Activated CD4-positive, alpha-beta T cell treated with anti-CD3 and anti-CD28 coated beads for 36 hours (primary cell): ENCODE data around the gene BYSL. TPM values are rescaled to one million over a fixed set of nuclear protein-coding genes. Genes with fewer than 3 reads are reported as not detected.
A peak's percentile ranks its signal among the peaks of the same experiment; 100 is the strongest.

Experiments
- ATAC-seq: fragments of 200-7000 bp; cut with Tn5 transposase; one replicate; pipeline ENCODE4 v1.10.0; 2021; ENCODE audit warnings: mild to moderate bottlenecking, moderate library complexity
- CTCF ChIA-PET: fragments of 350-600 bp; sonication (Branson Sonifier 250); formaldehyde crosslinking; loops from one replicate; lab custom pipeline; 2021; ENCODE audit warnings: antibody characterized with exemption; lab: Charles Lee
- POLR2A ChIA-PET: fragments of 350-600 bp; sonication (Branson Sonifier 250); formaldehyde crosslinking; loops from one replicate; lab custom pipeline; 2021; ENCODE audit warnings: antibody characterized with exemption, inconsistent platforms; lab: Charles Lee
- DNase-seq: peaks from one replicate; pipeline ENCODE4 v3.0.0-alpha.2; 2020
- H3K27ac Mint-ChIP-seq: one replicate; pipeline ENCODE4 v1.8.0; 2021; ENCODE audit warnings: mixed read lengths
- H3K27me3 Mint-ChIP-seq: one replicate; pipeline ENCODE4 v1.8.0; 2021; ENCODE audit warnings: mixed read lengths
- H3K36me3 Mint-ChIP-seq: one replicate; pipeline ENCODE4 v1.8.0; 2021; ENCODE audit warnings: low read depth, mixed read lengths
- H3K4me1 Mint-ChIP-seq: one replicate; pipeline ENCODE4 v1.8.0; 2021; ENCODE audit warnings: mixed read lengths
- H3K4me3 Mint-ChIP-seq: one replicate; pipeline ENCODE4 v1.8.0; 2021; ENCODE audit warnings: mild to moderate bottlenecking, moderate library complexity, mixed read lengths
- H3K9me3 Mint-ChIP-seq: one replicate; pipeline ENCODE4 v1.8.0; 2021; ENCODE audit warnings: low read depth, mixed read lengths
- intact Hi-C, 2 experiments: fragments of 100-400 bp; cut with DNase I in 1 of 2; cut with micrococcal nuclease in 1 of 2; formaldehyde crosslinking; loops; one replicate each; pipeline versions ENCODE4 v1.14.2 to v1.15.1; 2022 to 2024; cut with DNase I, micrococcal nuclease
- total RNA-seq, 2 experiments: library from RNA; stranded (reverse); gene quantifications; one replicate each; pipeline ENCODE4 v1.2.3, GENCODE V29; 2021

The BYSL gene
- total RNA-seq, 2 experiments from 2014 or later, result 51.6 to 56.0 TPM

DNA sequence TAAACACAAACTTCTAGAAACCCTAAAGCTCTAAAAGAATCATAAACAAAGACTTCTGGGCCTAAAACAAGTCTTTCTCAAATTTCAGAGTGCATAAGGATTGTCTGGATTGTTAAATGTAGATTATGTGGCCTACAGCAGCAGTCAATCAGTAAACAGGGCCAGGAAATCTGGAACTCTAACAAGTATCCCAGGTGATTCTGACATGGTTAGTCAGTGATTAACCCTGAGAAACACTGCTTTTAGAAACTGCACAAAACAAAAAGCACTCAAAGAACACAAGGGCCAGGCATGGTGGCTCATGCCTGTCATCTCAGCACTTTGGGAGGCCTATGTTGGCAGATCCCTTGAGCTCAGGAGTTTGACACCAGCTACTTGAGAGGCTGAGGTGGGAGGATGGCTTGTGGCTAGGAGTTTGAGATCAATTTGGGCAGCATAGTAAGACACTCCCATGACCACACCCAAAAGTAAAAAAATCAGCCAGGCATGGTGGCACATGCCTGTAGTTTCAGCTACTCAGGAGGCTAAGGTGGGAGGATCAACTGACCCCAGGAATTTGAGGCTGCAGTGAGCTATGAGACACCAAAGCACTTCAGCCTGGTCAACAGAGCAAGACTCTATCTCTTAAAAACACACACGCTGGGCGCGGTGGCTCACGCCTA, 6.3 kb upstream of the BYSL start:
- peaks cover 17% of the 10 kb centered on the region for H3K4me1 Mint-ChIP-seq
- H3K4me3 Mint-ChIP-seq, result no peak overlapping the region
- intact Hi-C loops, result no loop called here
- H3K27ac Mint-ChIP-seq, result no peak overlapping the region
- DNase-seq (no peak), ATAC-seq (no peak)
- CTCF ChIA-PET, result interaction anchor here (0.6 to 0.9 kb wide), 3 partner anchors 49 to 129 kb away, joined by 3 to 4 read pairs (median 3); no protein-coding TSS in a partner anchor
- H3K9me3 Mint-ChIP-seq, result no peaks in the 10 kb centered on the region
- peaks cover 19% of the 10 kb centered on the region for H3K36me3 Mint-ChIP-seq
- POLR2A ChIA-PET, result no interaction called here
- H3K27me3 Mint-ChIP-seq, result no peaks in the 10 kb centered on the region

DNA sequence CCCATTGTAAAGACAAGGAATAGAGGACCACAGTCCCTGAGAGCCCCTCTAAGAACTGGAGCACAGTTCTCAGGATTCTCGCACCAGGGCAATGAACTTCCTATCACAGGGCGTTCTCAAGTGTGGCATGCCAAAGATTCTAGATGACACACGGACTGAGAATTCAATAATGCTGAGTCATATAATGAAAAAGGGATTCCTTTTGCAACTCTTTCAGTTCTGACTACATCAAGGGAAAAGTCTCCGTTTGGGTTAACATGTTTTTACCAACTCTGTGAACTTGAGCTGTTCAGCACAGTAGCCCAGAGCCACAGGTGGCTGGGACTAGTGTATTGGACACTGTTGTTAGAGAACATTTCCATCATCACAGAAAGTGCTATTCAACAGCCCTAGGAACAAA, 3.8 kb upstream of the BYSL start:
- CTCF ChIA-PET, result interaction anchor here (0.6 to 1.1 kb wide), 2 partner anchors 22 to 187 kb away, joined by 3 to 5 read pairs; partner anchors contain the start of gene USP49
- H3K27me3 Mint-ChIP-seq, result no peaks in the 10 kb centered on the region
- peak; percentile 37 for ATAC-seq
- intact Hi-C loops, result no loop called here
- DNase-seq, result peak; percentile 34
- POLR2A ChIA-PET, result interaction anchor here (0.6 kb wide), 1 partner anchor 142 kb away, joined by 6 read pairs; no protein-coding TSS in a partner anchor
- H3K9me3 Mint-ChIP-seq, result no peaks in the 10 kb centered on the region
- H3K4me1 Mint-ChIP-seq, result peaks cover 26% of the 10 kb centered on the region
- peaks cover 22% of the 10 kb centered on the region for H3K36me3 Mint-ChIP-seq
- no peak overlapping the region for H3K4me3 Mint-ChIP-seq
- peak overlapping the region; percentile 45 for H3K27ac Mint-ChIP-seq

DNA sequence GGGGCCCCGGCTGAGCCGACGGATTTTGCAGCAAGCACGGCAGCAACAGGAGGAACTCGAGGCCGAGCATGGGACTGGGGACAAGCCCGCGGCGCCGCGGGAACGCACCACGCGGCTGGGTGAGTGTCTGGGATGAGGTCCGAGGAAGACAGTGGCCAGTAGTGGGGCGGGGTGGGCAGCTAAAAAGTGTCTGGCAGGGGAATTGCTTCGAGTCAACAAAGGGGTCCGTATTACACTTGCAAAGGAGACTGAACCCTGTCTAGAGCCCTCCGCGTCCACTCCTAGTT, 356 bp downstream of the BYSL start:
- POLR2A ChIA-PET, result interaction anchor here (1.0 to 1.4 kb wide), 6 partner anchors 20 to 134 kb away, joined by 3 to 15 read pairs (median 4); partner anchors contain the start of genes CCND3, TAF8 and TOMM6
- Mint-ChIP-seq H3K4me3 (peak overlapping the region; percentile 99), H3K4me1 (peaks cover 50% of the 10 kb centered on the region), H3K27ac (peak overlapping the region; percentile 98), H3K36me3 (peaks cover 33% of the 10 kb centered on the region), H3K27me3 (no peaks in the 10 kb centered on the region), H3K9me3 (no peaks in the 10 kb centered on the region)
- DNase-seq (no peak), ATAC-seq (peak; percentile 8)
- CTCF ChIA-PET, result interaction anchor here (0.7 to 11.5 kb wide), 17 partner anchors 9 to 184 kb away, joined by 3 to 189 read pairs (median 6); partner anchors contain the start of genes CCND3, TAF8, TOMM6 and USP49
- intact Hi-C loops, result loop anchor here (1.0 to 5.0 kb wide), 16 partner anchors 15 to 1008 kb away; partner anchors contain the start of genes MRPS10 (in 2 of the 2), TOMM6 (in 2 of the 2), USP49 (in 2 of the 2) and CCND3 (in 1 of the 2)

DNA sequence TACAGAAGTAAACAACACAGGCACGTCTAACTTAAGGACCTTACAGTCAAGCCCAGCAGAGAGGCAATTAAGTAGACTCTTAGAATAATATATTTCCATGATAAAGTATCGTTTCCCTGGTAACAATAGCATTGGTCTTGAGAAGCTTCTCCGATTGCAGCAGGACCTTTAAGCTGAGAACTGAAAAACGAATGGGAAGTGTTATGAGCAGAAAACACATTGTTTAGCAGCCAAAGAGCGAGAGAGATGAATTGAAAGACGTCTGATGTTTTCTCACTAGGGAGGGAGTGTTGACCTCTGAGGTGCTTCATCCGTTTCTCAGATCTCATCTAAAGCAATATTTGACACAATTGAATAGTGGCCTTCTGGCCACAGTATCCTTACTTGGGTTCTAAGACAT, 855 bp downstream of the BYSL start:
- ATAC-seq (no peak), DNase-seq (no peak)
- ChIA-PET CTCF (interaction anchor here (0.7 to 11.5 kb wide), 14 partner anchors 8 to 184 kb away, joined by 3 to 189 read pairs (median 6); partner anchors contain the start of genes CCND3, TAF8, TOMM6 and USP49), POLR2A (interaction anchor here (0.6 to 1.4 kb wide), 3 partner anchors 57 to 119 kb away, joined by 3 to 4 read pairs (median 4); no protein-coding TSS in a partner anchor)
- no peaks in the 10 kb centered on the region for H3K27me3 Mint-ChIP-seq
- peaks cover 33% of the 10 kb centered on the region for H3K36me3 Mint-ChIP-seq
- H3K9me3 Mint-ChIP-seq, result no peaks in the 10 kb centered on the region
- intact Hi-C loops, result loop anchor here (5.0 kb wide), 1 partner anchor 75 kb away; no protein-coding TSS in a partner anchor
- H3K4me1 Mint-ChIP-seq, result peaks cover 52% of the 10 kb centered on the region
- peak overlapping the region; percentile 99 for H3K4me3 Mint-ChIP-seq
- H3K27ac Mint-ChIP-seq, result peak overlapping the region; percentile 98

DNA sequence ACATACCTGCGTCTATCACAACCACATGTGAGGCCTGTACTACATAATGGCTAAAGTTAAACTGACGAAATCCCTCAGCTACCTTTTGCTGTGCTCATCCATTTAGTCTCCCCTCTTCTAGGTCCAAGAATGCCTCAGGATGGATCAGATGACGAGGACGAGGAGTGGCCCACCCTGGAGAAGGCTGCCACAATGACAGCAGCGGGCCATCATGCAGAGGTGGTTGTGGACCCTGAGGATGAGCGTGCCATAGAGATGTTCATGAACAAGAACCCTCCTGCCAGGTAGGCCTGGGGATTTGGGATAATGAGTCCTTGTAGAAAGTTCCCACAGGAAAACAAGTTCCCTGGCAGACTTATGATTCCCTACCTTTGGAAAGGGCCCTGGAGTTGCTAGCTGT, 6.0 kb downstream of the BYSL start:
- Mint-ChIP-seq H3K27ac (peak overlapping the region; percentile 43), H3K36me3 (peaks cover 58% of the 10 kb centered on the region), H3K27me3 (no peaks in the 10 kb centered on the region), H3K4me3 (no peak overlapping the region), H3K4me1 (peaks cover 39% of the 10 kb centered on the region), H3K9me3 (no peaks in the 10 kb centered on the region)
- ChIA-PET CTCF (interaction anchor here (0.6 to 11.5 kb wide), 5 partner anchors 9 to 135 kb away, joined by 3 to 189 read pairs (median 5); partner anchors contain the start of gene TAF8), POLR2A (no interaction called here)
- ATAC-seq (no peak), DNase-seq (no peak)
- intact Hi-C loops, result no loop called here

DNA sequence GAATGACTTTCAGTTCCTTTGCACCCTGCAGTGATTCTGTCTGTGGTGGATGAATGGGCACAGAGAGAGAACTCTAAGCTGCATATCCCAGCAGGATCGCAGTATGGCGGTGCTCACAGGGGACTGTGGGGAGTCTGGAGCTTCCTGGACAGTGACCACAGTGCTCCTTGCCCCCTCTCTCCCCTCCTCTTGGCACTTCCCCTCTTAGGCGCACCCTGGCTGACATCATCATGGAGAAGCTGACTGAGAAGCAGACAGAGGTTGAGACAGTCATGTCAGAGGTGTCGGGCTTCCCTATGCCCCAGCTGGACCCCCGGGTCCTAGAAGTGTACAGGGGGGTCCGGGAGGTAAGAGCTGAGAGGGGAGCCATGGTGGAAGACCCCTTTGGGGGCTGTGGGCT, 8.6 kb downstream of the BYSL start:
- intact Hi-C loops, result no loop called here
- peaks cover 54% of the 10 kb centered on the region for H3K36me3 Mint-ChIP-seq
- no peak overlapping the region for H3K27ac Mint-ChIP-seq
- ATAC-seq (no peak), DNase-seq (no peak)
- CTCF ChIA-PET, result interaction anchor here (0.6 to 11.5 kb wide), 3 partner anchors 8 to 115 kb away, joined by 3 to 189 read pairs (median 8); partner anchors contain the start of genes BYSL, MED20 and TAF8
- no peak overlapping the region for H3K4me3 Mint-ChIP-seq
- H3K27me3 Mint-ChIP-seq, result no peaks in the 10 kb centered on the region
- H3K9me3 Mint-ChIP-seq, result no peaks in the 10 kb centered on the region
- POLR2A ChIA-PET, result interaction anchor here (0.6 to 1.0 kb wide), 2 partner anchors 9 to 115 kb away, joined by 3 read pairs; no protein-coding TSS in a partner anchor
- peaks cover 23% of the 10 kb centered on the region for H3K4me1 Mint-ChIP-seq

DNA sequence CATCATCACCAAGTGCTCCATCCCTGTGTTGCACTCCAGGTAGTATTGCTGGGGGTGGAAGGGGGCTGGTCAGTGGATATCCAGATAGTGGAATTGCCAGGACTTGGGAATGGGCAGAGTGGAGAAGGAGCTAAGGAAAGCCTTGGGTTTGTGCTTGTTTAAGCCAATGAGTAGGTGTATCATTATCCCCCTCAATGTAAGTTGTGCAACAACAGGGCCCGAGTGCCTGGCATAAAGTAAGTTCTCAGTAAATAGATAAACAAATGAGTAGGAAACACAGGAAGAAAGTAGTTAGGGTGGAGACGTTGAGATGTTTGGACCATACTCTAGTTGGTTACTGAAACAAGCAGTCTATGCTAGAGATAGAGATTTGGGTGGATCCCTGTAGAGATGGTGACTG, 10.5 kb downstream of the BYSL start:
- DNase-seq (no peak), ATAC-seq (no peak)
- Mint-ChIP-seq H3K4me3 (no peak overlapping the region), H3K4me1 (peaks cover 36% of the 10 kb centered on the region), H3K27ac (peak overlapping the region; percentile 56), H3K9me3 (no peaks in the 10 kb centered on the region), H3K27me3 (no peaks in the 10 kb centered on the region), H3K36me3 (peaks cover 60% of the 10 kb centered on the region)
- ChIA-PET CTCF (interaction anchor here (14.0 kb wide), 1 partner anchor 114 kb away, joined by 355 read pairs; the partner anchor contains the start of gene TAF8), POLR2A (no interaction called here)
- intact Hi-C loops, result no loop called here

DNA sequence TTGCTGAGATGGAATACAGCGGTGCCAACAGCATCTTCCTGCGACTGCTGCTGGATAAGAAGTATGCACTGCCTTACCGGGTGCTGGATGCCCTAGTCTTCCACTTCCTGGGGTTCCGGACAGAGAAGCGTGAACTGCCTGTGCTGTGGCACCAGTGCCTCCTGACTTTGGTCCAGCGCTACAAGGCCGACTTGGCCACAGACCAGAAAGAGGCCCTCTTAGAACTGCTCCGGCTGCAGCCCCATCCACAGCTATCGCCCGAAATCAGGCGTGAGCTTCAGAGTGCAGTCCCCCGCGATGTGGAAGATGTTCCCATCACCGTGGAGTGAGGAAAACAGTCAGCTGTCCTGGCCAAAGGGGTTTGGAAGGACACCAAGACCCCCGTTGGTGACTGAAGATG, 11.1 kb downstream of the BYSL start:
- Mint-ChIP-seq H3K36me3 (peaks cover 61% of the 10 kb centered on the region), H3K4me1 (peaks cover 37% of the 10 kb centered on the region), H3K4me3 (no peak overlapping the region), H3K27ac (peak overlapping the region; percentile 56), H3K9me3 (no peaks in the 10 kb centered on the region), H3K27me3 (no peaks in the 10 kb centered on the region)
- intact Hi-C loops, result no loop called here
- CTCF ChIA-PET, result interaction anchor here (0.8 to 14.0 kb wide), 3 partner anchors 11 to 113 kb away, joined by 3 to 355 read pairs (median 66); partner anchors contain the start of genes BYSL, MED20 and TAF8
- no peak for DNase-seq
- no peak for ATAC-seq
- POLR2A ChIA-PET, result interaction anchor here (0.6 kb wide), 1 partner anchor 108 kb away, joined by 4 read pairs; no protein-coding TSS in a partner anchor

DNA sequence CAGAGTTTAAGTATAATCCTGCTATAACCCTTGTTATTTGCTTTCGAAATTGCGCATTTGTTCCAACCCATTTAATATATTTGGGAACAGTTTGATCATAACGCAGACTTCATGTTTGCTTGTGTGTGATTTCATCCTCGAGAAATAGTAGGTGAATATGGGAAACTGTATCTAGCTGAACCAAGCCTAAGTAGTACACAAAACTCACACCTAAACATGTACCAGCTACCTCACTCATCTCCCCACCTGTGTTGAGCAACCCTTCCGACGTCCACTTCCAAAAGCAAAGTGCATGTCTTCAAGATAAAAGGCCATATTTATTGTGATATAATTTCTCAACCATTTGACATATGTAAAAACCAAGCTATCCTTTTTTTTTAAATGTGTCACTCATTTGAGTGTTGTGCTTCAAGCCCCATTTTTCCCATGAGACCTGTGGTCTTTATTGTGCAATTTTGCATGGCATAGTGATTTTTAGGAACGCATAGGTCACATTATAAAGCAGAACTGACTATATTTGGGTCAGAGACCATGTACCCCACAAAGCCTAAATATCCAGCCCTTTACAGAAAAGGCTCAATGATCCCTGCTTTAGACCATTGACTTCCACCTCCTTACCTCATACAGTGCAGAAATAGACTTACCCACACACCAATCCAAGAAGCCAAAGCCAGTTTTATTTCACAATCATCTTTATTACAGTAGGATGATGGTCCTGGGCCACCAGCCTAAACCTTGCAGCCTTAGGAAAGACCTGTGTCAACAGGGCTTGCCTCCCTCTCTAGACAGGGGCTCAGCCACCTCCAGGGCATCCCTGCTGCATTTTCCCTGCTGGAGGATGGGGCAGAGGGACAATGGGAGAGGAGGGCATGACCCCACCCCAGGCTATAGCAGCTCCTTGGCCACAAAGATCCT, 13.2 kb downstream of the BYSL start:
- Mint-ChIP-seq H3K27ac (peak overlapping the region; percentile 55), H3K4me1 (peaks cover 52% of the 10 kb centered on the region), H3K4me3 (no peak overlapping the region), H3K9me3 (no peaks in the 10 kb centered on the region), H3K36me3 (peaks cover 69% of the 10 kb centered on the region), H3K27me3 (no peaks in the 10 kb centered on the region)
- no peak for DNase-seq
- CTCF ChIA-PET, result interaction anchor here (1.0 to 14.0 kb wide), 8 partner anchors 10 to 200 kb away, joined by 3 to 355 read pairs (median 4); partner anchors contain the start of genes BYSL, MED20, TAF8 and TOMM6
- no peak for ATAC-seq
- intact Hi-C loops, result loop anchor here (5.0 kb wide), 2 partner anchors 87 to 152 kb away; partner anchors contain the start of gene PRICKLE4 (in 1 of the 2)
- POLR2A ChIA-PET, result interaction anchor here (0.7 kb wide), 1 partner anchor 107 kb away, joined by 3 read pairs; no protein-coding TSS in a partner anchor

DNA sequence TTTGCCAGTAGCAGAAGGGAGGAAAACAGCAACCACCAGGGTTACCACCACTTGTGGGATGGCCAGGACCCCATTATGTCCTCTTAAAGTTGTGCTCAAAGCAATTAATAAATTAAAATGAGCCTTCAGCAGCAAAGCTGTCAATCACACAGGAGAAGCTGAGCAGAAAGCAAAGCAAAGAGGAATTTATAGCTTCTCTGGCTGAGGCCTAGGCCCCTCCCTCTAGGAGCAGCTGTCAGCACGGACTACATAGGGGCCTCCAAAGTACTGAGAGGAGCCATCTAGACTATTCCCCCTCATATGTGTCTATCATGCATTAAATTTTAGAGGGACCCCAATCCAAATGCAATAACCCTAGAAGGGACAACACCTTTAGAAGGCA, 13.9 kb downstream of the BYSL start:
- H3K27ac Mint-ChIP-seq, result peak overlapping the region; percentile 55
- H3K27me3 Mint-ChIP-seq, result no peaks in the 10 kb centered on the region
- H3K4me3 Mint-ChIP-seq, result no peak overlapping the region
- H3K36me3 Mint-ChIP-seq, result peaks cover 75% of the 10 kb centered on the region
- DNase-seq (no peak), ATAC-seq (no peak)
- ChIA-PET POLR2A (interaction anchor here (1.9 kb wide), 1 partner anchor 104 kb away, joined by 6 read pairs; no protein-coding TSS in a partner anchor), CTCF (interaction anchor here (0.6 to 14.0 kb wide), 15 partner anchors 7 to 201 kb away, joined by 3 to 355 read pairs (median 4); partner anchors contain the start of genes BYSL, MED20 and TAF8)
- intact Hi-C loops, result loop anchor here (5.0 kb wide), 2 partner anchors 88 to 153 kb away; partner anchors contain the start of gene PRICKLE4 (in 1 of the 2)
- peaks cover 55% of the 10 kb centered on the region for H3K4me1 Mint-ChIP-seq
- H3K9me3 Mint-ChIP-seq, result no peaks in the 10 kb centered on the region
